Left forelimb (tissue), 1 donor: ENCODE results near the gene ADAMTS18.

Experiments used
- DNase-seq: peaks from one replicate; pipeline ENCODE4 v3.0.0-alpha.2; 2018; ENCODE audit warnings: low spot score

The ADAMTS18 gene

GRCh38 chr16:77387815-77388209 is 47.0 kb downstream of the ADAMTS18 start:
- DNase-seq, result no peak

- no peak for DNase-seq
These were observed 47.7 kb downstream of the ADAMTS18 start for GRCh38 chr16:77386831-77387814.

GRCh38 chr16:77385481-77385880 is 49.4 kb downstream of the ADAMTS18 start:
- DNase-seq, result no peak

- no peak for DNase-seq
These were observed 51.1 kb downstream of the ADAMTS18 start for GRCh38 chr16:77383606-77384187.

GRCh38 chr16:77376358-77376757 is 58.5 kb downstream of the ADAMTS18 start:
- no peak for DNase-seq

GRCh38 chr16:77375396-77375795 is 59.4 kb downstream of the ADAMTS18 start:
- DNase-seq, result no peak

GRCh38 chr16:77374384-77374783 is 60.5 kb downstream of the ADAMTS18 start:
- DNase-seq, result no peak

- DNase-seq, result no peak
These were observed 61.1 kb downstream of the ADAMTS18 start for GRCh38 chr16:77373726-77374125.

GRCh38 chr16:77364770-77365169 is 70.1 kb downstream of the ADAMTS18 start:
- DNase-seq, result no peak

GRCh38 chr16:77359065-77359502 is 75.8 kb downstream of the ADAMTS18 start:
- DNase-seq, result no peak

- no peak for DNase-seq
These were observed 81.1 kb downstream of the ADAMTS18 start for GRCh38 chr16:77353587-77354263.

- no peak for DNase-seq
These were observed 90.5 kb downstream of the ADAMTS18 start for GRCh38 chr16:77344341-77344740.

- no peak for DNase-seq
These were observed 98.2 kb downstream of the ADAMTS18 start for GRCh38 chr16:77336637-77337036.

- DNase-seq, result no peak
These were observed 99.1 kb downstream of the ADAMTS18 start for GRCh38 chr16:77335652-77336234.

GRCh38 chr16:77332792-77333191 is 102.0 kb downstream of the ADAMTS18 start:
- DNase-seq, result no peak

- DNase-seq, result no peak
These were observed 102.8 kb downstream of the ADAMTS18 start for GRCh38 chr16:77331802-77332586.

- DNase-seq, result no peak
These were observed 103.8 kb downstream of the ADAMTS18 start for GRCh38 chr16:77331043-77331442.

- no peak for DNase-seq
These were observed 104.3 kb downstream of the ADAMTS18 start for GRCh38 chr16:77330332-77331042.

GRCh38 chr16:77328768-77329167 is 106.1 kb downstream of the ADAMTS18 start:
- DNase-seq, result no peak

- no peak for DNase-seq
These were observed 106.6 kb downstream of the ADAMTS18 start for GRCh38 chr16:77328274-77328673.

- no peak for DNase-seq
These were observed 107.1 kb downstream of the ADAMTS18 start for GRCh38 chr16:77327717-77328116.
